Activated T-cell treated with anti-CD3 and anti-CD28 coated beads for 1 hour (primary cell): ENCODE measurements around the gene SNTG2.
"Not testable (repeated sequence)": the region's sequence is repeated elsewhere in the genome, so short reads cannot be mapped to it uniquely, and the experiment has no call there.

ENCODE experiments used
- DNase-seq: peaks from one replicate; pipeline ENCODE4 v3.0.0-alpha.2; 2020; ENCODE audit warnings: low read depth

SNTG2 gene

GRCh38 chr2:1099418-1099817 lies 148.8 kb downstream of the SNTG2 start:
- DNase-seq = no peak

- no peak for DNase-seq
Measured at GRCh38 chr2:1101011-1101782, 150.5 kb downstream of the SNTG2 start.

GRCh38 chr2:1101982-1102590 lies 151.4 kb downstream of the SNTG2 start:
- DNase-seq = no peak

- DNase-seq = no peak
Measured at GRCh38 chr2:1104364-1104763, 153.7 kb downstream of the SNTG2 start.

GRCh38 chr2:1106344-1106743 lies 155.7 kb downstream of the SNTG2 start:
- DNase-seq = not testable (repeated sequence)

- DNase-seq = no peak
Measured at GRCh38 chr2:1115843-1116539, 165.3 kb downstream of the SNTG2 start.

GRCh38 chr2:1117569-1117968 lies 166.9 kb downstream of the SNTG2 start:
- DNase-seq = no peak

GRCh38 chr2:1125217-1125616 lies 174.6 kb downstream of the SNTG2 start:
- DNase-seq = no peak

GRCh38 chr2:1125633-1126370 lies 175.2 kb downstream of the SNTG2 start:
- DNase-seq = no peak

- DNase-seq = no peak
Measured at GRCh38 chr2:1129982-1130381, 179.3 kb downstream of the SNTG2 start.

GRCh38 chr2:1130922-1131321 lies 180.3 kb downstream of the SNTG2 start:
- DNase-seq = no peak

- DNase-seq = no peak
Measured at GRCh38 chr2:1132328-1132969, 181.8 kb downstream of the SNTG2 start.

- not testable (repeated sequence) for DNase-seq
Measured at GRCh38 chr2:1133896-1134295, 183.2 kb downstream of the SNTG2 start.

- DNase-seq = no peak
Measured at GRCh38 chr2:1134629-1135028, 184.0 kb downstream of the SNTG2 start.

GRCh38 chr2:1136067-1136466 lies 185.4 kb downstream of the SNTG2 start:
- DNase-seq = no peak

GRCh38 chr2:1136846-1137245 lies 186.2 kb downstream of the SNTG2 start:
- no peak for DNase-seq

- no peak for DNase-seq
Measured at GRCh38 chr2:1137264-1137663, 186.6 kb downstream of the SNTG2 start.

- no peak for DNase-seq
Measured at GRCh38 chr2:1137913-1138391, 187.3 kb downstream of the SNTG2 start.

GRCh38 chr2:1140389-1141003 lies 189.8 kb downstream of the SNTG2 start:
- peak; percentile 30 for DNase-seq

GRCh38 chr2:1141079-1141478 lies 190.4 kb downstream of the SNTG2 start:
- no peak for DNase-seq

- DNase-seq = no peak
Measured at GRCh38 chr2:1143129-1143528, 192.5 kb downstream of the SNTG2 start.
